Tibial nerve (tissue), 4 donors: ENCODE measurements around the gene ANO1. TPM values are rescaled to one million over a fixed set of nuclear protein-coding genes. Genes with fewer than 3 reads are reported as not detected.

ENCODE experiments used
- DNase-seq, 2 donors: peaks; one replicate each; pipeline ENCODE4 v3.0.0-alpha.2; 2019; ENCODE audit warnings: low spot score in 2 of 2
- H3K27ac ChIP-seq, 4 donors: fragments of 200-600 bp; sonication (generic) in 3 of 4; one replicate each; pipeline ENCODE4 v1.5.1; 2017 to 2019; ENCODE audit warnings: mild to moderate bottlenecking in 1 of 4
- H3K27me3 ChIP-seq, 2 donors: fragments of 200-600 bp; sonication (generic) in 1 of 2; one replicate each; pipeline versions ENCODE4 v1.5.1 to v1.6.0; 2017 to 2019
- H3K36me3 ChIP-seq, 3 donors: fragments of 200-600 bp; sonication (generic); one replicate each; pipeline ENCODE4 v1.5.1; 2018 to 2019
- H3K4me1 ChIP-seq, 4 donors: fragments of 200-600 bp; sonication (generic) in 3 of 4; one replicate each; pipeline ENCODE4 v1.5.1; 2017 to 2019
- H3K4me3 ChIP-seq, 4 donors: fragments of 200-600 bp; sonication (generic) in 3 of 4; one replicate each; pipeline ENCODE4 v1.5.1; 2017 to 2019; ENCODE audit warnings: mild to moderate bottlenecking in 1 of 4, moderate library complexity in 1 of 4
- H3K9me3 ChIP-seq, 4 donors: fragments of 200-600 bp; sonication (generic) in 3 of 4; one replicate each; pipeline ENCODE4 v1.5.1; 2017 to 2019
- EP300 ChIP-seq, 2 donors: sonication (generic); formaldehyde crosslinking; IDR thresholded peaks; one replicate each; pipeline ENCODE4 v1.6.1; 2017; ENCODE audit warnings: antibody characterized with exemption in 2 of 2, mild to moderate bottlenecking in 1 of 2
- POLR2A ChIP-seq, 2 donors: fragments of 450-650 bp; IDR thresholded peaks; one replicate each; pipeline ENCODE4 v1.6.1; 2017; ENCODE audit warnings: antibody characterized with exemption in 2 of 2, mild to moderate bottlenecking in 2 of 2, moderate library complexity in 2 of 2
- WGBS, 2 donors: methylation state at CpG; one replicate each; pipeline ENCODE4 v1.1.5; 2018; 5-methylcytosine and 5-hydroxymethylcytosine counted together
- total RNA-seq, 4 donors: library from RNA; depleted of rRNA; stranded (reverse); fragments of >200 nt; gene quantifications; one replicate each; pipeline ENCODE4 v1.1.0, GENCODE V29; 2016
- TF ChIP-seq, protein P1 (sequence below), 5 experiments: fragments of 200-600 bp in 3 of 5; fragments of 450-650 bp in 2 of 5; sonication (generic) in 3 of 5; IDR thresholded peaks; one replicate each; pipeline ENCODE4 v1.5.1; 2016 to 2019; ENCODE audit warnings: antibody characterized with exemption in 5 of 5, mild to moderate bottlenecking in 3 of 5, moderate library complexity in 2 of 5

ANO1 gene
- total RNA-seq, 4 donors from 2014 or later: 1.7 to 6.3 (median 4.1) TPM

DNA sequence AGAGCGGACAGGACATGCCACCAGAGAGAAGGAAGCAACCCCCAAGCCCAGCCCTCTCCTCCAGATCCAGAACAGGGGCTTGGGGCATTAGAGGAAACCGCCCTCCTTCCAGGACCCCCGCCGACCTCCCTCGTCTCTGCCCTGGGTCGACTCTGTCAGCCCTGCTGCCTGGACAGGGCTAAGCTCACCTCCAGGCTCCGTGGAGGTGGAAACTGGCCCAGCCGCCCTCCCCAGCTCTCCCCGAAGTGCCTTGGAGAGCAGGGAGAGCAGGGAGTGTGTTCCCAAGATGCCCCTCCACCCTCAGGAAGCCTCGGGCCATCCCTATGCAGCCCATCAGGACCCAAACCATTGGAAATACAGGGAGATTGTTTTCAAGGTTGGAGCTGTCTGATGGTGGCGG, 26.8 kb downstream of the ANO1 start:
- Histone ChIP-seq H3K4me3 (no peak overlapping the region), H3K27me3 (no peaks in the 10 kb centered on the region), H3K27ac (no peak overlapping the region), H3K9me3 (no peaks in the 10 kb centered on the region), H3K4me1 (peaks cover 0 to 28% (median 2%) of the 10 kb centered on the region in 4 donors), H3K36me3 (no peaks in the 10 kb centered on the region)
- DNase-seq: no peak
- TF ChIP-seq, protein P1, sequence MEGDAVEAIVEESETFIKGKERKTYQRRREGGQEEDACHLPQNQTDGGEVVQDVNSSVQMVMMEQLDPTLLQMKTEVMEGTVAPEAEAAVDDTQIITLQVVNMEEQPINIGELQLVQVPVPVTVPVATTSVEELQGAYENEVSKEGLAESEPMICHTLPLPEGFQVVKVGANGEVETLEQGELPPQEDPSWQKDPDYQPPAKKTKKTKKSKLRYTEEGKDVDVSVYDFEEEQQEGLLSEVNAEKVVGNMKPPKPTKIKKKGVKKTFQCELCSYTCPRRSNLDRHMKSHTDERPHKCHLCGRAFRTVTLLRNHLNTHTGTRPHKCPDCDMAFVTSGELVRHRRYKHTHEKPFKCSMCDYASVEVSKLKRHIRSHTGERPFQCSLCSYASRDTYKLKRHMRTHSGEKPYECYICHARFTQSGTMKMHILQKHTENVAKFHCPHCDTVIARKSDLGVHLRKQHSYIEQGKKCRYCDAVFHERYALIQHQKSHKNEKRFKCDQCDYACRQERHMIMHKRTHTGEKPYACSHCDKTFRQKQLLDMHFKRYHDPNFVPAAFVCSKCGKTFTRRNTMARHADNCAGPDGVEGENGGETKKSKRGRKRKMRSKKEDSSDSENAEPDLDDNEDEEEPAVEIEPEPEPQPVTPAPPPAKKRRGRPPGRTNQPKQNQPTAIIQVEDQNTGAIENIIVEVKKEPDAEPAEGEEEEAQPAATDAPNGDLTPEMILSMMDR (IDR thresholded peaks at IDR 0.05): no peak
- no peak for TF ChIP-seq EP300 (IDR thresholded peaks at IDR 0.05)
- TF ChIP-seq POLR2A (IDR thresholded peaks at IDR 0.05): no peak
- 53 to 64% methylated on average over 10 of the region's 11 CpGs for WGBS, 2 donors

DNA sequence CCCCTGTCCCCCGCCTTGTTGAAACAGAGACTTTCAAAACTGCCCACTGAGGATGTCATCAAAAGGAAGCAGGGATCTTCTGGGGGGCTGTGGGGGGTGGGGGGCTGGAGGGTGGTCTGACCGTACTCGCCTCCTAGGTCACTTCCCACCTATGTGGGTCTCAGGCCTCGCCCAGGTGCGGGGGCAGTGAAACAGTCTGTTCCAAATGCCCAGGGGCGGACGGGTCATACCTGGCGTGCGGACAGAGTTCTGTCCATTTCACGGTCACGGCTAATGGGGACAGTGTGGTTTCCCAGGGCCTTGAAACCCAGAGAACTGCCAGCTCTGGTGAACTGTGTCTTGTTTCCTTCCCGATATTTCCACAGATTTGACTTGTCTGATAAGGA, 27.2 kb downstream of the ANO1 start:
- Histone ChIP-seq H3K27me3 (no peaks in the 10 kb centered on the region), H3K4me3 (no peak overlapping the region), H3K4me1 (peaks cover 0 to 28% (median 2%) of the 10 kb centered on the region in 4 donors), H3K27ac (no peak overlapping the region), H3K9me3 (no peaks in the 10 kb centered on the region), H3K36me3 (no peaks in the 10 kb centered on the region)
- 87 to 88% methylated on average over 11 of the region's 12 CpGs for WGBS, 2 donors
- TF ChIP-seq EP300 (IDR thresholded peaks at IDR 0.05): no peak
- no peak for TF ChIP-seq POLR2A (IDR thresholded peaks at IDR 0.05)
- TF ChIP-seq, protein P1 (IDR thresholded peaks at IDR 0.05): no peak
- no peak for DNase-seq

DNA sequence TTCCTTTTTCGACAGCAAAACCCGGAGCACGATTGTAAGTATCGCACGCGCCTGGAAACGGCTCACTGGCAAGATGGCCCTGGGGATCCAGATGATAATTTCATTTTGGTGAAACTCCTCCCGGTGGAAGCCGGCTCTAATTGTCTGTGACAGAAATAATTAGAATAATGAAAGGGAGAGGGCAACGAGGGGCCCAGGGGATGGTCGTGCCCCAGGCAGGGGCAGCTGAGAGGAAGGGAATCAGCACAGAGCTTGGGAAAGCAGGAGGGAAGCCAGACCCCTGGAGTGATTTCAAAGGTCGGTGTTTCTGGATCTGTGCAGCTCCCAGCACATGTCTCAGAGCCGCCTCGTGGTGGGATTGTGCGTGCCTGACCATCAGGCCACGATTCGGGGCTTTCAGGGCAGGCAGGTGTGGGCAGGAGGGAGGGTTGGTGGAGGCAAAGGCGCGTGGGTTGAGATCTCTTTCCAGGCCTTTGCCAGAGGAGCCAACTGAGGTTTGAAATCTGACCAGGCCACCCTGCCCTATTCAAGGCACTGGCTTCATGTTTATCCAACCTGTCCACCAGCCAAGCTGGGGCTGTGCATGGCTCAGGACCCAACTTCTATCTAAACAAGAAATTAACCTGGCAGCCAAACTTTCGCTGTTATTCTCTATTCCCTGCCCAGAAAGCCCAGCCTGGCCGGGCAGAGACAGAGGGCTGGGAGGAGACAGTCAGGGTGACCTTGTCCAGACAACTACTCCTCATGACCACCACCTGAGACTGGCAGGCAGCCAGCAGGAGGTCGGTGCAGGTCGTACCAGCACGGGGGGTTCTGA, 27.8 kb downstream of the ANO1 start:
- Histone ChIP-seq H3K36me3 (no peaks in the 10 kb centered on the region), H3K4me1 (peaks cover 0 to 28% (median 2%) of the 10 kb centered on the region in 4 donors), H3K9me3 (no peaks in the 10 kb centered on the region), H3K27me3 (no peaks in the 10 kb centered on the region), H3K4me3 (no peak overlapping the region), H3K27ac (no peak overlapping the region)
- DNase-seq: no peak
- TF ChIP-seq, protein P1 (IDR thresholded peaks at IDR 0.05): no peak
- TF ChIP-seq POLR2A (IDR thresholded peaks at IDR 0.05): no peak
- TF ChIP-seq EP300 (IDR thresholded peaks at IDR 0.05): no peak
- 60 to 64% methylated on average over 24 of the region's 24 CpGs for WGBS, 2 donors

DNA sequence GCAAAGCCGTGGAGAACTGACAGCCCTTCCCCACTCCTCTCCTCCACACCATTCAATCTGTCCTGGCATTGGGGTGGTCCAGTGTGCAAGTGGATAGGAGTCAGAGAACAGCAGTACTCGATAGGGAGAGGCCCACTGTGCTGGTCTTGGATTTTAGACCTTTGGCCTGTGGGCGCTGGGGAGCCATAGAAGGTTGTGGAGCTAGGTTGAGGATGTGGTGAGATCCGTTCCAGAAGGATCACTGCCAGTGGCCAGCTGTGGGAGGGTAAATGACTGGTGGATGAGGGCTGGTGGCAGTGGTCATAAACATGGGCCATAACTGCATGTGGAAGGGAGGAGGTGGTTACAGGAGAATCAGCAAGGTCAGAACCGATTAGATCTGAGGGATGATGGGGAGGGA, 28.6 kb downstream of the ANO1 start:
- no peak for DNase-seq
- Histone ChIP-seq H3K9me3 (no peaks in the 10 kb centered on the region), H3K27me3 (no peaks in the 10 kb centered on the region), H3K4me3 (no peak overlapping the region), H3K36me3 (no peaks in the 10 kb centered on the region), H3K4me1 (peaks cover 0 to 35% (median 2%) of the 10 kb centered on the region in 4 donors), H3K27ac (no peak overlapping the region)
- TF ChIP-seq EP300 (IDR thresholded peaks at IDR 0.05): no peak
- no peak for TF ChIP-seq POLR2A (IDR thresholded peaks at IDR 0.05)
- TF ChIP-seq, protein P1 (IDR thresholded peaks at IDR 0.05): no peak
- WGBS, 2 donors: 76 to 83% methylated on average over 5 of the region's 5 CpGs

DNA sequence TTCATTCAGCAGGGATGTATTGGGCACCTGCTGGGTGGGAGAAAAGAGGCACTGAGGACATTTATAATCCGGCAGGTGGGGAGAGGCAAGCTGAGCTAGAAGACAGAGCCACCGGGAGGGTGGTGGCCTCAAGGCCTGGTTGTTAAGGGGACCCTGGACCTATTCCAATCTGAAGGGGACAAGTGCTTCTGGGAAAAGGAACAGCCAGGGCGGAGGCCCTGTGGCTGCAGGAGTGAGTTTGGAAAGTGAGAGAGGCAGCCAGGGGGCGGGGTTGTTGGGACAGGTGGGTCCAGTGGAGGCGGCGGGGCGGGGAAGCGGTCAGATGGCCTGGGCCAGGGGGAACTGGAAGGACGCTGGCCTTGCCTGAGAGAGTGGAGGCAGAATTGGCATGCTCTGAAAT, 29.1 kb downstream of the ANO1 start:
- Histone ChIP-seq H3K4me3 (no peak overlapping the region), H3K9me3 (no peaks in the 10 kb centered on the region), H3K4me1 (peaks cover 0 to 38% (median 2%) of the 10 kb centered on the region in 4 donors), H3K27ac (no peak overlapping the region), H3K36me3 (no peaks in the 10 kb centered on the region), H3K27me3 (no peaks in the 10 kb centered on the region)
- no peak for DNase-seq
- 57 to 80% methylated on average over 6 to 9 of the region's 9 CpGs for WGBS, 2 donors
- TF ChIP-seq, protein P1 (IDR thresholded peaks at IDR 0.05): no peak
